ENCODE results near the gene PRKN. TPM values are rescaled to one million over a fixed set of nuclear protein-coding genes. Genes with fewer than 3 reads are reported as not detected.

The PRKN gene
- total RNA-seq, 1 experiment from 2014 or later, result 0.46 TPM

GRCh38 chr6:161548713-161549296 lies 1178.8 kb downstream of the PRKN start:
- in situ Hi-C loops (cut with HindIII; ENCODE audit: low pct_unique_long_range_greater_than_20kb, low sequenced_read_pairs), result no loop called here
- POLR2A ChIA-PET, result no interaction called here
- no peak for TF ChIP-seq SIN3A (IDR thresholded peaks at IDR 0.05; ENCODE audit: borderline replicate concordance, insufficient read depth, low read depth, low read length)
- CTCF ChIA-PET, result no interaction called here
- intact Hi-C loops (cut with micrococcal nuclease; ENCODE audit: unreplicated experiment), result no loop called here
- H3K9me3 ChIP-seq (ENCODE audit: control insufficient read depth, insufficient read depth, low read depth, low read length), result no peaks in the 10 kb centered on the region
- H3K36me3 ChIP-seq (ENCODE audit: control insufficient read depth, insufficient read depth, low read length), result no peaks in the 10 kb centered on the region
- no peaks in the 10 kb centered on the region for H3K4me1 ChIP-seq (ENCODE audit: control insufficient read depth, insufficient read depth, low read length)
- H3K4me3 ChIP-seq (ENCODE audit: low read depth in 2 of 2, low read length in 2 of 2), result no peak overlapping the region
- BruUV-seq (replicated peaks), result no TSS peak
- ATAC-seq (no peak), DNase-seq (ENCODE audit: low read depth, low spot score) (no peak)
- no peak overlapping the region for H3K27ac ChIP-seq (ENCODE audit: low read length)
- H3K27me3 ChIP-seq (ENCODE audit: control insufficient read depth, insufficient read depth, low read length), result no peaks in the 10 kb centered on the region

GRCh38 chr6:161547617-161548016 lies 1179.9 kb downstream of the PRKN start:
- intact Hi-C loops (cut with micrococcal nuclease; ENCODE audit: unreplicated experiment), result no loop called here
- no TSS peak for BruUV-seq (replicated peaks)
- no peaks in the 10 kb centered on the region for H3K4me1 ChIP-seq (ENCODE audit: control insufficient read depth, insufficient read depth, low read length)
- no peak overlapping the region for H3K4me3 ChIP-seq (ENCODE audit: low read depth in 2 of 2, low read length in 2 of 2)
- no peaks in the 10 kb centered on the region for H3K9me3 ChIP-seq (ENCODE audit: control insufficient read depth, insufficient read depth, low read depth, low read length)
- H3K36me3 ChIP-seq (ENCODE audit: control insufficient read depth, insufficient read depth, low read length), result no peaks in the 10 kb centered on the region
- no peak for DNase-seq (ENCODE audit: low read depth, low spot score)
- ChIA-PET CTCF (no interaction called here), POLR2A (no interaction called here)
- no peak overlapping the region for H3K27ac ChIP-seq (ENCODE audit: low read length)
- TF ChIP-seq TCF7L2 (IDR thresholded peaks at IDR 0.05; ENCODE audit: low read depth, low read length) (no peak), POLR2AphosphoS5 (IDR thresholded peaks at IDR 0.05; ENCODE audit: low read depth, low read length) (no peak), CTCF (IDR thresholded peaks at IDR 0.05) (no peak), REST (IDR thresholded peaks at IDR 0.05; ENCODE audit: insufficient read depth in 1 of 2, low read depth in 2 of 2, low read length in 1 of 2) (no peak), SIN3A (IDR thresholded peaks at IDR 0.05; ENCODE audit: borderline replicate concordance, insufficient read depth, low read depth, low read length) (no peak)
- H3K27me3 ChIP-seq (ENCODE audit: control insufficient read depth, insufficient read depth, low read length), result no peaks in the 10 kb centered on the region
- ATAC-seq, result no peak
- in situ Hi-C loops (cut with HindIII; ENCODE audit: low pct_unique_long_range_greater_than_20kb, low sequenced_read_pairs), result no loop called here

GRCh38 chr6:161546632-161547031 lies 1180.9 kb downstream of the PRKN start:
- CTCF ChIA-PET, result no interaction called here

More at GRCh38 chr6:161546632-161547031, 1180.9 kb downstream of the PRKN start:
- Histone ChIP-seq H3K36me3 (ENCODE audit: control insufficient read depth, insufficient read depth, low read length) (no peaks in the 10 kb centered on the region), H3K9me3 (ENCODE audit: control insufficient read depth, insufficient read depth, low read depth, low read length) (no peaks in the 10 kb centered on the region), H3K27me3 (ENCODE audit: control insufficient read depth, insufficient read depth, low read length) (no peaks in the 10 kb centered on the region), H3K4me3 (ENCODE audit: low read depth in 2 of 2, low read length in 2 of 2) (no peak overlapping the region), H3K27ac (ENCODE audit: low read length) (no peak overlapping the region), H3K4me1 (ENCODE audit: control insufficient read depth, insufficient read depth, low read length) (no peaks in the 10 kb centered on the region)
- POLR2A ChIA-PET, result no interaction called here
- BruUV-seq (replicated peaks), result no TSS peak
- no peak for DNase-seq (ENCODE audit: low read depth, low spot score)
- in situ Hi-C loops (cut with HindIII; ENCODE audit: low pct_unique_long_range_greater_than_20kb, low sequenced_read_pairs) (no loop called here), intact Hi-C loops (cut with micrococcal nuclease; ENCODE audit: unreplicated experiment) (no loop called here)
- no peak for ATAC-seq
- TF ChIP-seq POLR2AphosphoS5 (IDR thresholded peaks at IDR 0.05; ENCODE audit: low read depth, low read length), result no peak
- no peak for TF ChIP-seq REST (IDR thresholded peaks at IDR 0.05; ENCODE audit: insufficient read depth in 1 of 2, low read depth in 2 of 2, low read length in 1 of 2)
- TF ChIP-seq CTCF (IDR thresholded peaks at IDR 0.05), result no peak
- TF ChIP-seq TCF7L2 (IDR thresholded peaks at IDR 0.05; ENCODE audit: low read depth, low read length), result no peak
- TF ChIP-seq SIN3A (IDR thresholded peaks at IDR 0.05; ENCODE audit: borderline replicate concordance, insufficient read depth, low read depth, low read length), result no peak
